ENCODE results near the gene CYB5R3. TPM values are rescaled to one million over a fixed set of nuclear protein-coding genes. Genes with fewer than 3 reads are reported as not detected.

Gene CYB5R3
- total and polyA plus RNA-seq, 4 donors: 346 to 756 (median 437) TPM

DNA sequence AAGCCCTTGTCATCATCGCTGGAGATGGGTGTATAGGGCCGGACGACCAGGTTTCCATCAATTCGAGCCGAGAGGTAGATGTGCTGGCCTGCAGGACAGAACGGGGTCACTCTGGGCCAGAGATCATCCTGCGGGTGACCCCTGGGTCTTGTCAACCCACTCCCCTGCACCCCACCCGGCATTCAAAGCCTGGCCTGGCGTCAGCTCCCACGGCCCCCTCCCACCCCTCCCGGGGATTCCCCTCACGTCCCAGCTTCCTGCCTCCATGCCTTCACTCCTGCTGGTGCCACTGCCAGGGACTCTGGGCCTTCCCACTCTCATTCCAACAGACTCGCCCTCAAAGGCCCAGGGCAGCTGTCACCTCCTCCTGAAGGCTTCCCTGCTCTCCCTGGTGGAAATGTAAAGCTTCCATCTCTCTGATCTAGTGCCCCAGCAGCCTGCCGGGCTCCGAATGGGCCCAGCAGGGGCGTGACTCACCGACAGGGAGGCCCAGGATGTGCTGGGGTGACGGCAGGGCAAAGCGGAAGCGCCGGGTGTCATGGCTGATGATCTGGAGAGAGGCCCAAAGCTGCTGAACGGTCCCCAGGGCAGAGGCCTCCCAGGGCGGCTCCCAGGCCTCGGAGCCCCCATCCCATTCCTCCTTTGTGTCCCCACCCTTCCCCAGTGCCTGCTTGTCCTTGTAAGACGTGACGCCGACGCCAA lies 18.1 kb downstream of the CYB5R3 start:
- no peak for ATAC-seq (ENCODE audit: low FRiP score)
- Histone ChIP-seq H3K9me3 (ENCODE audit: control insufficient read depth, low read length) (no peaks in the 10 kb centered on the region), H3K27me3 (ENCODE audit: control insufficient read depth in 1 of 2, insufficient read depth in 2 of 2, low read length in 1 of 2) (no peaks in the 10 kb centered on the region), H3K4me1 (ENCODE audit: control insufficient read depth in 1 of 2, insufficient read depth in 2 of 2, low read length in 2 of 2) (peaks cover 0 to under 1% of the 10 kb centered on the region in 2 donors), H3K4me3 (ENCODE audit: low read length in 2 of 2) (no peak overlapping the region), H3K27ac (ENCODE audit: low read depth in 1 of 2, low read length in 2 of 2) (no peak overlapping the region), H3K36me3 (ENCODE audit: control insufficient read depth in 1 of 2, insufficient read depth in 2 of 2, low read length in 1 of 2) (peaks cover 2 to 6% of the 10 kb centered on the region in 2 donors)
- DNase-seq: no peak
- 83 to 85% methylated on average over 28 of the region's 28 CpGs for WGBS, 2 donors
- intact Hi-C loops (cut with DNase I): no loop called here

GRCh38 chr22:42630211-42630610 lies 19.0 kb downstream of the CYB5R3 start:
- intact Hi-C loops (cut with DNase I): no loop called here
- H3K36me3 ChIP-seq (ENCODE audit: control insufficient read depth in 1 of 2, insufficient read depth in 2 of 2, low read length in 1 of 2): peaks cover 2 to 6% of the 10 kb centered on the region in 2 donors

GRCh38 chr22:42627981-42628380 lies 21.2 kb downstream of the CYB5R3 start:
- Histone ChIP-seq H3K4me1 (ENCODE audit: control insufficient read depth in 1 of 2, insufficient read depth in 2 of 2, low read length in 2 of 2) (no peaks in the 10 kb centered on the region), H3K27me3 (ENCODE audit: control insufficient read depth in 1 of 2, insufficient read depth in 2 of 2, low read length in 1 of 2) (no peaks in the 10 kb centered on the region), H3K9me3 (ENCODE audit: control insufficient read depth, low read length) (no peaks in the 10 kb centered on the region), H3K4me3 (ENCODE audit: low read length in 2 of 2) (no peak overlapping the region), H3K36me3 (ENCODE audit: control insufficient read depth in 1 of 2, insufficient read depth in 2 of 2, low read length in 1 of 2) (peaks cover 2 to 9% of the 10 kb centered on the region in 2 donors), H3K27ac (ENCODE audit: low read depth in 1 of 2, low read length in 2 of 2) (no peak overlapping the region)
- DNase-seq (no peak), ATAC-seq (ENCODE audit: low FRiP score) (no peak)
- intact Hi-C loops (cut with DNase I): no loop called here
- 84 to 90% methylated on average over 9 of the region's 9 CpGs for WGBS, 2 donors

More at GRCh38 chr22:42630211-42630610, 19.0 kb downstream of the CYB5R3 start:
- H3K9me3 ChIP-seq (ENCODE audit: control insufficient read depth, low read length): no peaks in the 10 kb centered on the region
- H3K27ac ChIP-seq (ENCODE audit: low read depth in 1 of 2, low read length in 2 of 2): no peak overlapping the region
- 94 to 96% methylated on average over 18 of the region's 18 CpGs for WGBS, 2 donors
- H3K4me3 ChIP-seq (ENCODE audit: low read length in 2 of 2): no peak overlapping the region
- ATAC-seq (ENCODE audit: low FRiP score): no peak
- no peaks in the 10 kb centered on the region for H3K27me3 ChIP-seq (ENCODE audit: control insufficient read depth in 1 of 2, insufficient read depth in 2 of 2, low read length in 1 of 2)
- H3K4me1 ChIP-seq (ENCODE audit: control insufficient read depth in 1 of 2, insufficient read depth in 2 of 2, low read length in 2 of 2): no peaks in the 10 kb centered on the region
- no peak for DNase-seq

DNA sequence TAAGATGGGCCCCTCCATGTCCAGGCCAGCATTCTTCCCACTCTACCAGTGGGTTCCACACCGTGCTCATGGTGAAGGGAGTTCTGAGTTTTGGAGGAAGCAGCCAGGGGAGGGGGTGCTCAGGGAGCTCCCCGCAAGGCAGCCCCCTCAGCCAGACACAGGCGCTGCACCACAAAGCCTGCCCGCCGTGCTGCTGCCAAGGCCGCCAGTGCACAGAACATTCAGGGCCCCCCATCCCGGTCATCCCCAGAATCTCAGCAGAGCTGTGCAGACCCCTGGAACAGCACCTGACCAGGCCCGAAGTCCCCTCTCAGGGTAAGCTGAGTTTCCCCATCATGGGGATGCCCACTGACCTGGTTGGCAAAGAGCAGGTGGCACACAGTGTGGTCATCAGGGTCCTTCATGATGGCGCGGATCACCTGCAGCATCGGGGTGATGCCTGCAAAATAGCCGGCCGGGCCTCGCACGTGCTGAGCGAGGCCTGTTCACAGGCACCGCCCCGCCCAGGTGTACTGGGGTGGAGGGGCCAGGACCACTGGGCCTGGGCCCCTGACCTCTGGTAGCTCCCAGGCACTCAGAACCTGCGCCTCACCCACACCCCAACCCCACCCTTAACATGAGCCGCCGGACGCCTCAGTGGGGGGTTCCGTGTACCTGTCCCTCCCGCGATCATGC lies 22.1 kb downstream of the CYB5R3 start:
- no peaks in the 10 kb centered on the region for H3K4me1 ChIP-seq (ENCODE audit: control insufficient read depth in 1 of 2, insufficient read depth in 2 of 2, low read length in 2 of 2)
- WGBS, 2 donors: 93% methylated on average over 21 to 25 of the region's 25 CpGs
- DNase-seq (no peak), ATAC-seq (ENCODE audit: low FRiP score) (no peak)
- no peak overlapping the region for H3K4me3 ChIP-seq (ENCODE audit: low read length in 2 of 2)
- H3K36me3 ChIP-seq (ENCODE audit: control insufficient read depth in 1 of 2, insufficient read depth in 2 of 2, low read length in 1 of 2): peaks cover 2 to 9% of the 10 kb centered on the region in 2 donors
- H3K9me3 ChIP-seq (ENCODE audit: control insufficient read depth, low read length): no peaks in the 10 kb centered on the region
- H3K27me3 ChIP-seq (ENCODE audit: control insufficient read depth in 1 of 2, insufficient read depth in 2 of 2, low read length in 1 of 2): no peaks in the 10 kb centered on the region
- H3K27ac ChIP-seq (ENCODE audit: low read depth in 1 of 2, low read length in 2 of 2): no peak overlapping the region
- intact Hi-C loops (cut with DNase I): no loop called here

- Histone ChIP-seq H3K27me3 (ENCODE audit: control insufficient read depth in 1 of 2, insufficient read depth in 2 of 2, low read length in 1 of 2) (no peaks in the 10 kb centered on the region), H3K4me3 (ENCODE audit: low read length in 2 of 2) (no peak overlapping the region), H3K4me1 (ENCODE audit: control insufficient read depth in 1 of 2, insufficient read depth in 2 of 2, low read length in 2 of 2) (peaks cover 0 to 2% of the 10 kb centered on the region in 2 donors), H3K36me3 (ENCODE audit: control insufficient read depth in 1 of 2, insufficient read depth in 2 of 2, low read length in 1 of 2) (peaks cover 0 to 9% of the 10 kb centered on the region in 2 donors), H3K27ac (ENCODE audit: low read depth in 1 of 2, low read length in 2 of 2) (no peak overlapping the region), H3K9me3 (ENCODE audit: control insufficient read depth, low read length) (no peaks in the 10 kb centered on the region)
- intact Hi-C loops (cut with DNase I): no loop called here
- DNase-seq: no peak
- 91 to 92% methylated on average over 7 of the region's 7 CpGs for WGBS, 2 donors
- ATAC-seq (ENCODE audit: low FRiP score): no peak
Observed at GRCh38 chr22:42626431-42626830, 22.8 kb downstream of the CYB5R3 start.

- Histone ChIP-seq H3K27me3 (ENCODE audit: control insufficient read depth in 1 of 2, insufficient read depth in 2 of 2, low read length in 1 of 2) (no peaks in the 10 kb centered on the region), H3K4me1 (ENCODE audit: control insufficient read depth in 1 of 2, insufficient read depth in 2 of 2, low read length in 2 of 2) (peaks cover 3 to 5% of the 10 kb centered on the region in 2 donors), H3K27ac (ENCODE audit: low read depth in 1 of 2, low read length in 2 of 2) (no peak overlapping the region), H3K4me3 (ENCODE audit: low read length in 2 of 2) (no peak overlapping the region), H3K9me3 (ENCODE audit: control insufficient read depth, low read length) (no peaks in the 10 kb centered on the region), H3K36me3 (ENCODE audit: control insufficient read depth in 1 of 2, insufficient read depth in 2 of 2, low read length in 1 of 2) (peaks cover 0 to 9% of the 10 kb centered on the region in 2 donors)
- 83 to 86% methylated on average over 15 of the region's 15 CpGs for WGBS, 2 donors
- intact Hi-C loops (cut with DNase I): no loop called here
- ATAC-seq (ENCODE audit: low FRiP score): no peak
- DNase-seq: no peak
Observed at GRCh38 chr22:42625416-42625815, 23.8 kb downstream of the CYB5R3 start.

- intact Hi-C loops (cut with DNase I): no loop called here
- ATAC-seq (ENCODE audit: low FRiP score) (no peak), DNase-seq (no peak)
- no peak overlapping the region for H3K27ac ChIP-seq (ENCODE audit: low read depth in 1 of 2, low read length in 2 of 2)
- no peak overlapping the region for H3K4me3 ChIP-seq (ENCODE audit: low read length in 2 of 2)
- H3K9me3 ChIP-seq (ENCODE audit: control insufficient read depth, low read length): no peaks in the 10 kb centered on the region
- 80 to 82% methylated on average over 12 of the region's 12 CpGs for WGBS, 2 donors
- H3K27me3 ChIP-seq (ENCODE audit: control insufficient read depth in 1 of 2, insufficient read depth in 2 of 2, low read length in 1 of 2): no peaks in the 10 kb centered on the region
- peaks cover 3 to 5% of the 10 kb centered on the region in 2 donors for H3K4me1 ChIP-seq (ENCODE audit: control insufficient read depth in 1 of 2, insufficient read depth in 2 of 2, low read length in 2 of 2)
- H3K36me3 ChIP-seq (ENCODE audit: control insufficient read depth in 1 of 2, insufficient read depth in 2 of 2, low read length in 1 of 2): peaks cover 0 to 8% of the 10 kb centered on the region in 2 donors
Observed at GRCh38 chr22:42624551-42625106, 24.6 kb downstream of the CYB5R3 start.

DNA sequence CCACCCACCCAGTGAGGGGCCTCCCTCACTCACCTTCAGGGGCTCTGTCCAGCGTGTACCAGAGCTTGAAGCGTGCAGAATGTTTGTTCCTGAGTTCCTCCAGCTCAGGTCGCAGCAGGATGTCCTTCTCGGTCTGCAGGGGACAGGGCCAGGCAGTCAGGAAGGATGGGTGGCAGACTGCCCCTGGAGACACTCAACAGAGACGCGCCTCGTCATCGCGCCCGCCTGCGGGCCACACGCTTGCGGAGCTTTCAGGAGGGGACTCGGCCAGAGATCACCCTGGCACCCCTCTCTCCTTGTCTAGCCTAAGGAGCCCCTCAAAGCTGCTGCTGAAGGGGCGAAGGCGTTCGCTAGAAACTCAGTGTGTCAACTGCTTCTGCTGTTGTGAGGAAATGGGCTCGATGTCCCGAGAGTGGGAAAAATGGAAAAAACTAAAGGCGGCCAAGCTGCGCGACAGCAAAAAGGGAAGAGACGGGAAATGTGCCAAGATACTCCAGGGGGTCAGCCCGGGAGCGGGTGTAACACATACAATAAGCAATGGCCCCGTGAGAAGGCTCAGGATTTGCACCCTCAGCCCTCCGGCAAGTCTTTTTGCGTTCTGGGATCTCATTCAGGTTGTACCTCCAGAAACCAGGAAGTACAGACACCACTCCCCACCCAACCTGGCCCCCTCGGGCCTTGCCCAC lies 25.3 kb downstream of the CYB5R3 start:
- Histone ChIP-seq H3K4me1 (ENCODE audit: control insufficient read depth in 1 of 2, insufficient read depth in 2 of 2, low read length in 2 of 2) (peaks cover 3 to 5% of the 10 kb centered on the region in 2 donors), H3K9me3 (ENCODE audit: control insufficient read depth, low read length) (no peaks in the 10 kb centered on the region), H3K4me3 (ENCODE audit: low read length in 2 of 2) (no peak overlapping the region), H3K27me3 (ENCODE audit: control insufficient read depth in 1 of 2, insufficient read depth in 2 of 2, low read length in 1 of 2) (no peaks in the 10 kb centered on the region), H3K36me3 (ENCODE audit: control insufficient read depth in 1 of 2, insufficient read depth in 2 of 2, low read length in 1 of 2) (peaks cover 0 to 8% of the 10 kb centered on the region in 2 donors), H3K27ac (ENCODE audit: low read depth in 1 of 2, low read length in 2 of 2) (no peak overlapping the region)
- DNase-seq (no peak), ATAC-seq (ENCODE audit: low FRiP score) (no peak)
- intact Hi-C loops (cut with DNase I): no loop called here
- WGBS, 2 donors: 79 to 84% methylated on average over 29 of the region's 29 CpGs

Measured in aorta (tissue), 5 donors.